CD4-positive, alpha-beta memory T cell (primary cell): Measurements from ENCODE around the gene SCN9A. TPM values are rescaled to one million over a fixed set of nuclear protein-coding genes. Genes with fewer than 3 reads are reported as not detected.
"Not testable (repeated sequence)": the region's sequence is repeated elsewhere in the genome, so short reads cannot be mapped to it uniquely, and the experiment has no call there.

Experiments
- CTCF ChIA-PET: fragments of 350-600 bp; sonication (Branson Sonifier 250); formaldehyde crosslinking; loops from one replicate; lab custom pipeline; 2021; ENCODE audit warnings: inconsistent platforms; ENCODE audit not compliant: partially characterized antibody; lab: Charles Lee
- POLR2A ChIA-PET: fragments of 350-600 bp; sonication (Branson Sonifier 250); formaldehyde crosslinking; loops from one replicate; lab custom pipeline; 2021; ENCODE audit not compliant: partially characterized antibody; lab: Charles Lee
- DNase-seq, 5 donors: peaks; one replicate each; pipeline versions ENCODE4 v3.0.0 to v3.0.0-alpha.2; 2020 to 2022; ENCODE audit warnings: mixed read lengths in 1 of 5
- H3K27ac ChIP-seq: one replicate; pipeline ENCODE4 v1.7.0; 2013; ENCODE audit warnings: low read depth, low read length
- H3K27me3 ChIP-seq: 2 replicates; pipeline ENCODE4 v1.7.0; 2013; ENCODE audit warnings: mild to moderate bottlenecking, low read length, moderate library complexity; ENCODE audit not compliant: insufficient read depth
- H3K36me3 ChIP-seq: 2 replicates; pipeline ENCODE4 v1.7.0; 2013; ENCODE audit warnings: mild to moderate bottlenecking, low read length, moderate library complexity; ENCODE audit not compliant: insufficient read depth
- H3K4me1 ChIP-seq: 2 replicates; pipeline ENCODE4 v1.7.0; 2013; ENCODE audit warnings: mild to moderate bottlenecking, low read length, moderate library complexity; ENCODE audit not compliant: insufficient read depth
- H3K4me3 ChIP-seq, 2 donors: one replicate each; pipeline ENCODE4 v1.7.0; 2013; ENCODE audit warnings: low read length in 2 of 2, mild to moderate bottlenecking in 1 of 2
- H3K9me3 ChIP-seq, 2 donors: one replicate each; pipeline ENCODE4 v1.7.0; 2013; ENCODE audit warnings: low read length in 2 of 2, control low read depth in 1 of 2; ENCODE audit not compliant: control insufficient read depth in 1 of 2
- H3K27ac Mint-ChIP-seq, 7 donors: one replicate each; pipeline ENCODE4 v1.8.0; 2020 to 2021; ENCODE audit warnings: mixed read lengths in 7 of 7, mild to moderate bottlenecking in 6 of 7, inconsistent platforms in 3 of 7, moderate library complexity in 3 of 7
- H3K27me3 Mint-ChIP-seq, 2 donors: one replicate each; pipeline ENCODE4 v1.8.0; 2020 to 2021; ENCODE audit warnings: mixed read lengths in 2 of 2
- H3K36me3 Mint-ChIP-seq, 2 donors: one replicate each; pipeline ENCODE4 v1.8.0; 2020 to 2021; ENCODE audit warnings: mixed read lengths in 2 of 2, inconsistent platforms in 1 of 2, mild to moderate bottlenecking in 1 of 2
- H3K4me1 Mint-ChIP-seq, 4 donors: one replicate each; pipeline ENCODE4 v1.8.0; 2020 to 2021; ENCODE audit warnings: mixed read lengths in 4 of 4, mild to moderate bottlenecking in 1 of 4
- H3K4me3 Mint-ChIP-seq, 8 donors: one replicate each; pipeline ENCODE4 v1.8.0; 2020 to 2021; ENCODE audit warnings: mixed read lengths in 8 of 8, mild to moderate bottlenecking in 7 of 8, moderate library complexity in 6 of 8, inconsistent platforms in 3 of 8
- H3K9me3 Mint-ChIP-seq, 8 donors: one replicate each; pipeline ENCODE4 v1.8.0; 2020 to 2021; ENCODE audit warnings: mixed read lengths in 8 of 8, mild to moderate bottlenecking in 5 of 8, inconsistent platforms in 3 of 8, moderate library complexity in 1 of 8
- intact Hi-C: fragments of 100-400 bp; cut with micrococcal nuclease; formaldehyde crosslinking; loops from one replicate; pipeline ENCODE4 v1.15.1; 2023
- polyA plus RNA-seq, 2 donors: library from polyadenylated mRNA; unstranded; fragments of 300-500 nt; fragmentation: Illumina TruSeq; gene quantifications; one replicate each; pipeline ENCODE4 v1.2.3, GENCODE V29; 2021
- total RNA-seq, 2 experiments: library from RNA; stranded (reverse); gene quantifications; one replicate each; pipeline ENCODE4 v1.2.3, GENCODE V29; 2021

Gene SCN9A
- total and polyA plus RNA-seq, 4 experiments from 2014 or later, result not detected

GRCh38 chr2:166314022-166314759 is 61.6 kb downstream of the SCN9A start:
- Mint-ChIP-seq H3K27ac (no peak overlapping the region), H3K4me1 (no peaks in the 10 kb centered on the region), H3K27me3 (no peaks in the 10 kb centered on the region), H3K36me3 (no peaks in the 10 kb centered on the region), H3K9me3 (peaks cover 0 to 11% (median 4%) of the 10 kb centered on the region in 8 donors), H3K4me3 (no peak overlapping the region)
- Histone ChIP-seq H3K4me1 (no peaks in the 10 kb centered on the region), H3K9me3 (no peaks in the 10 kb centered on the region), H3K27ac (no peak overlapping the region), H3K4me3 (no peak overlapping the region), H3K27me3 (no peaks in the 10 kb centered on the region), H3K36me3 (no peaks in the 10 kb centered on the region)
- ChIA-PET POLR2A (no interaction called here), CTCF (no interaction called here)
- intact Hi-C loops, result no loop called here
- no peak for DNase-seq

- H3K36me3 Mint-ChIP-seq, H3K27me3 ChIP-seq, intact Hi-C loops, POLR2A ChIA-PET, DNase-seq, H3K9me3 ChIP-seq, CTCF ChIA-PET, H3K27ac ChIP-seq, H3K4me1 Mint-ChIP-seq, H3K27ac Mint-ChIP-seq, H3K4me3 ChIP-seq, H3K4me1 ChIP-seq, H3K36me3 ChIP-seq, H3K4me3 Mint-ChIP-seq, H3K27me3 Mint-ChIP-seq: not testable (repeated sequence)
- H3K9me3 Mint-ChIP-seq, result peaks cover 0 to 14% (median 4%) of the 10 kb centered on the region in 8 donors
These were observed 62.9 kb downstream of the SCN9A start for GRCh38 chr2:166312863-166313262.

- intact Hi-C loops, result no loop called here
- Mint-ChIP-seq H3K27ac (no peak overlapping the region), H3K36me3 (no peaks in the 10 kb centered on the region), H3K4me3 (no peak overlapping the region), H3K9me3 (peaks cover 0 to 10% (median 1%) of the 10 kb centered on the region in 8 donors), H3K27me3 (no peaks in the 10 kb centered on the region), H3K4me1 (no peaks in the 10 kb centered on the region)
- DNase-seq, result no peak
- H3K4me3 ChIP-seq, result no peak overlapping the region
- no peaks in the 10 kb centered on the region for H3K36me3 ChIP-seq
- CTCF ChIA-PET, result no interaction called here
- POLR2A ChIA-PET, result no interaction called here
- H3K27me3 ChIP-seq, result no peaks in the 10 kb centered on the region
- no peaks in the 10 kb centered on the region for H3K9me3 ChIP-seq
- H3K27ac ChIP-seq, result no peak overlapping the region
- H3K4me1 ChIP-seq, result no peaks in the 10 kb centered on the region
These were observed 68.4 kb downstream of the SCN9A start for GRCh38 chr2:166307326-166307725.

- no peak overlapping the region for H3K27ac ChIP-seq
- H3K9me3 ChIP-seq, result no peaks in the 10 kb centered on the region
- no peaks in the 10 kb centered on the region for H3K27me3 ChIP-seq
- Mint-ChIP-seq H3K4me3 (no peak overlapping the region), H3K27me3 (no peaks in the 10 kb centered on the region), H3K36me3 (no peaks in the 10 kb centered on the region), H3K27ac (no peak overlapping the region), H3K4me1 (no peaks in the 10 kb centered on the region), H3K9me3 (peaks cover 0 to 5% (median 1%) of the 10 kb centered on the region in 8 donors)
- H3K36me3 ChIP-seq, result no peaks in the 10 kb centered on the region
- CTCF ChIA-PET, result no interaction called here
- DNase-seq, result no peak
- intact Hi-C loops, result no loop called here
- POLR2A ChIA-PET, result no interaction called here
- H3K4me1 ChIP-seq, result no peaks in the 10 kb centered on the region
- H3K4me3 ChIP-seq, result no peak overlapping the region
These were observed 71.1 kb downstream of the SCN9A start for GRCh38 chr2:166304656-166305055.

GRCh38 chr2:166302036-166302435 is 73.7 kb downstream of the SCN9A start:
- no peak overlapping the region for H3K4me3 Mint-ChIP-seq
- POLR2A ChIA-PET, result no interaction called here

GRCh38 chr2:166297951-166298350 is 77.8 kb downstream of the SCN9A start:
- no peak overlapping the region for H3K27ac ChIP-seq
- Mint-ChIP-seq H3K4me1 (no peaks in the 10 kb centered on the region), H3K9me3 (peaks cover 0 to 1% (median 0%) of the 10 kb centered on the region in 8 donors), H3K36me3 (no peaks in the 10 kb centered on the region), H3K4me3 (no peak overlapping the region), H3K27ac (no peak overlapping the region), H3K27me3 (no peaks in the 10 kb centered on the region)
- no peak for DNase-seq
- intact Hi-C loops, result no loop called here
- H3K9me3 ChIP-seq, result no peaks in the 10 kb centered on the region
- H3K4me1 ChIP-seq, result no peaks in the 10 kb centered on the region
- H3K36me3 ChIP-seq, result no peaks in the 10 kb centered on the region
- H3K27me3 ChIP-seq, result no peaks in the 10 kb centered on the region
- ChIA-PET CTCF (no interaction called here), POLR2A (no interaction called here)
- H3K4me3 ChIP-seq, result no peak overlapping the region

More at GRCh38 chr2:166302036-166302435, 73.7 kb downstream of the SCN9A start:
- Histone ChIP-seq H3K4me1 (no peaks in the 10 kb centered on the region), H3K4me3 (no peak overlapping the region), H3K9me3 (no peaks in the 10 kb centered on the region), H3K27me3 (no peaks in the 10 kb centered on the region), H3K36me3 (no peaks in the 10 kb centered on the region), H3K27ac (no peak overlapping the region)
- CTCF ChIA-PET, result no interaction called here
- DNase-seq, result no peak
- Mint-ChIP-seq H3K4me1 (no peaks in the 10 kb centered on the region), H3K27me3 (no peaks in the 10 kb centered on the region), H3K9me3 (no peaks in the 10 kb centered on the region), H3K36me3 (no peaks in the 10 kb centered on the region), H3K27ac (no peak overlapping the region)
- intact Hi-C loops, result no loop called here

GRCh38 chr2:166293984-166294383 is 81.8 kb downstream of the SCN9A start:
- H3K27me3 ChIP-seq, result no peaks in the 10 kb centered on the region
- no peak overlapping the region for H3K27ac ChIP-seq
- H3K4me1 Mint-ChIP-seq, result no peaks in the 10 kb centered on the region
- H3K27me3 Mint-ChIP-seq, result no peaks in the 10 kb centered on the region
- POLR2A ChIA-PET, result no interaction called here
- no peak overlapping the region for H3K27ac Mint-ChIP-seq
- H3K36me3 Mint-ChIP-seq, result no peaks in the 10 kb centered on the region
- no peak for DNase-seq
- intact Hi-C loops, result no loop called here
- H3K4me3 ChIP-seq, result no peak overlapping the region
- no peaks in the 10 kb centered on the region for H3K36me3 ChIP-seq
- H3K9me3 ChIP-seq, result no peaks in the 10 kb centered on the region
- H3K4me1 ChIP-seq, result no peaks in the 10 kb centered on the region
- peaks cover 0 to 9% (median under 1%) of the 10 kb centered on the region in 8 donors for H3K9me3 Mint-ChIP-seq
- CTCF ChIA-PET, result no interaction called here
- no peak overlapping the region for H3K4me3 Mint-ChIP-seq
